ENCODE results near the gene PHF23.

- TF ChIP-seq MAX (IDR thresholded peaks at IDR 0.05) (no peak), CTCF (IDR thresholded peaks at IDR 0.05 in 2 of 3, conservative IDR thresholded peaks at IDR 0.05 in 1 of 3; ENCODE audit: borderline replicate concordance in 1 of 3, insufficient read depth in 1 of 3, low read depth in 2 of 3, low read length in 2 of 3) (no peak), CBX3 (IDR thresholded peaks at IDR 0.05; ENCODE audit: low read depth) (no peak), REST (IDR thresholded peaks at IDR 0.05; ENCODE audit: low read depth) (no peak)
Measured at GRCh38 chr17:7224110-7224509, 15.1 kb downstream of the PHF23 start.

Data from HCT116 (cell line).